Smooth muscle cell (in vitro differentiated cells): Measurements from ENCODE around the gene PGM2. TPM values are rescaled to one million over a fixed set of nuclear protein-coding genes. Genes with fewer than 3 reads are reported as not detected.

ENCODE experiments used
- DNase-seq: peaks from one replicate; lab custom pipeline; 2025; ENCODE audit not compliant: unreplicated experiment; lab: John Stamatoyannopoulos, UW
- H2AFZ ChIP-seq: fragments of 200-600 bp; sonication (generic); 2 replicates; pipeline ENCODE4 v1.6.0; 2016; ENCODE audit warnings: antibody characterized with exemption, low read depth, mild to moderate bottlenecking
- H3F3A ChIP-seq: fragments of 200-600 bp; sonication (generic); 2 replicates; pipeline ENCODE4 v1.6.0; 2017; ENCODE audit warnings: antibody characterized with exemption, low read depth
- H3K27ac ChIP-seq: fragments of 200-600 bp; sonication (generic); 2 replicates; pipeline ENCODE4 v1.5.1; 2016; ENCODE audit warnings: low read depth, mild to moderate bottlenecking
- H3K27me3 ChIP-seq: fragments of 200-600 bp; sonication (generic); 2 replicates; pipeline ENCODE4 v1.6.1; 2016; ENCODE audit warnings: low read depth, mild to moderate bottlenecking
- H3K36me3 ChIP-seq: fragments of 200-600 bp; sonication (generic); 2 replicates; pipeline ENCODE4 v1.5.1; 2016; ENCODE audit warnings: low read depth
- H3K4me1 ChIP-seq: fragments of 200-600 bp; sonication (generic); 2 replicates; pipeline ENCODE4 v1.5.1; 2016; ENCODE audit warnings: low read depth
- H3K4me2 ChIP-seq: fragments of 200-600 bp; sonication (generic); 2 replicates; pipeline ENCODE4 v1.6.0; 2016; ENCODE audit warnings: mild to moderate bottlenecking
- H3K4me3 ChIP-seq: fragments of 200-600 bp; sonication (generic); 2 replicates; pipeline ENCODE4 v1.5.1; 2016; ENCODE audit warnings: mild to moderate bottlenecking
- H3K79me2 ChIP-seq: fragments of 200-600 bp; sonication (generic); 2 replicates; pipeline ENCODE4 v1.6.0; 2016; ENCODE audit warnings: low read depth, mild to moderate bottlenecking
- H3K9ac ChIP-seq: fragments of 200-600 bp; sonication (generic); 2 replicates; pipeline ENCODE4 v1.6.0; 2016; ENCODE audit warnings: low read depth
- H3K9me3 ChIP-seq: fragments of 200-600 bp; sonication (generic); replicated peaks from 2 replicates; pipeline ENCODE4 v1.5.1; 2016; ENCODE audit warnings: low read depth
- H4K20me1 ChIP-seq: fragments of 200-600 bp; sonication (generic); 2 replicates; pipeline ENCODE4 v1.6.0; 2016; ENCODE audit warnings: low read depth
- CTCF ChIP-seq: fragments of 200-600 bp; sonication (generic); IDR thresholded peaks from 2 replicates; pipeline ENCODE4 v1.5.1; 2017; ENCODE audit warnings: borderline replicate concordance, mild to moderate bottlenecking, antibody characterized with exemption; ENCODE audit not compliant: insufficient read depth, poor library complexity, severe bottlenecking
- WGBS: methylation state at CpG from one replicate; pipeline ENCODE4 v1.1.7; 2016; ENCODE audit warnings: low lambda C conversion rate; 5-methylcytosine and 5-hydroxymethylcytosine counted together
- polyA plus RNA-seq: library from polyadenylated mRNA; unstranded; fragments of >200 nt; fragmentation: Nextera tagmentation; extraction: Ambion mirVana; gene quantifications from 2 replicates; pipeline ENCODE4 v1.2.1, GENCODE V29; 2016
- total RNA-seq: library from RNA; depleted of rRNA; stranded (reverse); fragments of >200 nt; gene quantifications from 2 replicates; pipeline ENCODE4 v1.2.3, GENCODE V29; 2014

Gene PGM2
- total and polyA plus RNA-seq, 2 experiments from 2014 or later = 11.6 to 38.7 TPM

- Histone ChIP-seq H3K27ac (no peak overlapping the region), H3K79me2 (no peaks in the 10 kb centered on the region), H3K9me3 (no peaks in the 10 kb centered on the region), H3K4me3 (no peak overlapping the region), H3F3A (no peaks in the 10 kb centered on the region), H3K4me2 (no peak overlapping the region), H3K4me1 (peaks cover 11% of the 10 kb centered on the region), H3K27me3 (peaks cover 94% of the 10 kb centered on the region), H4K20me1 (no peaks in the 10 kb centered on the region), H3K9ac (no peak overlapping the region), H2AFZ (no peak overlapping the region), H3K36me3 (no peaks in the 10 kb centered on the region)
- 87% methylated on average over 5 of the region's 5 CpGs for WGBS
- no peak for TF ChIP-seq CTCF
- DNase-seq = no peak
Measured at GRCh38 chr4:37892641-37893040, 66.2 kb downstream of the PGM2 start.

GRCh38 chr4:37893164-37893563 is 66.7 kb downstream of the PGM2 start:
- Histone ChIP-seq H3K27ac (no peak overlapping the region), H3F3A (no peaks in the 10 kb centered on the region), H3K27me3 (peaks cover 98% of the 10 kb centered on the region), H3K79me2 (no peaks in the 10 kb centered on the region), H3K4me2 (no peak overlapping the region), H4K20me1 (no peaks in the 10 kb centered on the region), H3K36me3 (no peaks in the 10 kb centered on the region), H3K4me1 (peaks cover 11% of the 10 kb centered on the region), H3K4me3 (no peak overlapping the region), H2AFZ (no peak overlapping the region), H3K9me3 (no peaks in the 10 kb centered on the region), H3K9ac (no peak overlapping the region)
- WGBS = 93% methylated on average over 3 of the region's 3 CpGs
- TF ChIP-seq CTCF = no peak
- DNase-seq = no peak

GRCh38 chr4:37895271-37895670 is 68.8 kb downstream of the PGM2 start:
- 85% methylated on average over 7 of the region's 7 CpGs for WGBS
- Histone ChIP-seq H3K4me2 (no peak overlapping the region), H3K9me3 (no peaks in the 10 kb centered on the region), H3K9ac (no peak overlapping the region), H3K27me3 (peaks cover 81% of the 10 kb centered on the region), H3K4me3 (no peak overlapping the region), H3K36me3 (no peaks in the 10 kb centered on the region), H3F3A (no peaks in the 10 kb centered on the region), H3K79me2 (no peaks in the 10 kb centered on the region), H3K27ac (no peak overlapping the region), H4K20me1 (no peaks in the 10 kb centered on the region), H2AFZ (no peak overlapping the region), H3K4me1 (peaks cover 6% of the 10 kb centered on the region)
- DNase-seq = no peak
- no peak for TF ChIP-seq CTCF

GRCh38 chr4:37896206-37896860 is 69.8 kb downstream of the PGM2 start:
- H4K20me1 ChIP-seq = no peaks in the 10 kb centered on the region
- no peak overlapping the region for H3K4me3 ChIP-seq
- no peak overlapping the region for H3K27ac ChIP-seq
- H3K4me2 ChIP-seq = no peak overlapping the region
- H3K9me3 ChIP-seq = no peaks in the 10 kb centered on the region
- no peak overlapping the region for H2AFZ ChIP-seq
- no peaks in the 10 kb centered on the region for H3K36me3 ChIP-seq
- H3K9ac ChIP-seq = no peak overlapping the region
- H3K79me2 ChIP-seq = no peaks in the 10 kb centered on the region
- H3K27me3 ChIP-seq = peaks cover 71% of the 10 kb centered on the region
- TF ChIP-seq CTCF = no peak
- DNase-seq = no peak
- no peaks in the 10 kb centered on the region for H3F3A ChIP-seq
- H3K4me1 ChIP-seq = no peaks in the 10 kb centered on the region
